SK-N-SH treated with all-trans-retinoic acid at 6 μM for 48 hours (cell line): ENCODE data around the gene FAM98C.
A peak's percentile ranks its signal among the peaks of the same experiment; 100 is the strongest.

Experiments
- ATAC-seq: fragments of 200-7000 bp; cut with Tn5 transposase; 3 replicates; pipeline ENCODE4 v1.9.1; 2020; ENCODE audit warnings: mild to moderate bottlenecking, moderate library complexity
- ARNTL ChIP-seq: fragments of 450-650 bp; formaldehyde crosslinking; IDR thresholded peaks from 2 replicates; pipeline ENCODE4 v1.5.0; 2020; ENCODE audit warnings: low read depth, mild to moderate bottlenecking, moderate library complexity, borderline replicate concordance
- BACH2 ChIP-seq: fragments of 250-450 bp; sonication (Bioruptor Pico); IDR thresholded peaks from 2 replicates; pipeline ENCODE4 v1.9.0; 2021; ENCODE audit warnings: mild to moderate bottlenecking, borderline replicate concordance
- CSDC2 ChIP-seq: fragments of 250-450 bp; sonication (Bioruptor Pico); IDR thresholded peaks from 2 replicates; pipeline ENCODE4 v1.5.0; 2020; ENCODE audit warnings: mild to moderate bottlenecking, moderate library complexity
- ESRRG ChIP-seq: fragments of 250-450 bp; sonication (Bioruptor Pico); IDR thresholded peaks from 2 replicates; pipeline ENCODE4 v1.6.1; 2021; ENCODE audit warnings: mild to moderate bottlenecking
- GLIS3 ChIP-seq: fragments of 250-450 bp; sonication (Bioruptor Pico); IDR thresholded peaks from 2 replicates; pipeline ENCODE4 v1.5.0; 2020; ENCODE audit warnings: mild to moderate bottlenecking, moderate library complexity
- ISL1 ChIP-seq: fragments of 250-450 bp; sonication (Bioruptor Pico); IDR thresholded peaks from 2 replicates; pipeline ENCODE4 v2.1.2; 2022; ENCODE audit warnings: mild to moderate bottlenecking, moderate library complexity
- OSR1 ChIP-seq: fragments of 250-450 bp; sonication (Bioruptor Pico); IDR thresholded peaks from 2 replicates; pipeline ENCODE4 v1.8.0; 2022; ENCODE audit warnings: moderate library complexity, mild to moderate bottlenecking, inconsistent platforms
- PATZ1 ChIP-seq: fragments of 250-450 bp; sonication (Bioruptor Pico); IDR thresholded peaks from 2 replicates; pipeline ENCODE4 v1.8.0; 2020; ENCODE audit warnings: mild to moderate bottlenecking, moderate library complexity, borderline replicate concordance
- PPARA ChIP-seq: fragments of 250-450 bp; sonication (Bioruptor Pico); IDR thresholded peaks from 2 replicates; pipeline ENCODE4 v1.5.0; 2020; ENCODE audit warnings: mild to moderate bottlenecking, borderline replicate concordance
- RARB ChIP-seq: fragments of 250-450 bp; sonication (Bioruptor Pico); IDR thresholded peaks from 2 replicates; pipeline ENCODE4 v1.8.0; 2021; ENCODE audit warnings: mild to moderate bottlenecking, moderate library complexity
- SNAI2 ChIP-seq: fragments of 250-450 bp; sonication (Bioruptor Pico); IDR thresholded peaks from 2 replicates; pipeline ENCODE4 v1.5.0; 2020; ENCODE audit warnings: mild to moderate bottlenecking, moderate library complexity
- TCF4 ChIP-seq: fragments of 250-450 bp; sonication (Bioruptor Pico); IDR thresholded peaks from 2 replicates; pipeline ENCODE4 v1.8.0; 2021; ENCODE audit warnings: mild to moderate bottlenecking, moderate library complexity, borderline replicate concordance
- TOX ChIP-seq: fragments of 250-450 bp; sonication (Bioruptor Pico); IDR thresholded peaks from 2 replicates; pipeline ENCODE4 v1.8.0; 2021; ENCODE audit warnings: mild to moderate bottlenecking, moderate library complexity, borderline replicate concordance
- ZC3H10 ChIP-seq: fragments of 250-450 bp; sonication (Bioruptor Pico); IDR thresholded peaks from 2 replicates; pipeline ENCODE4 v1.5.1; 2021; ENCODE audit warnings: mild to moderate bottlenecking, moderate library complexity
- ZFP3 ChIP-seq: fragments of 250-450 bp; sonication (Bioruptor Pico); IDR thresholded peaks from 2 replicates; pipeline ENCODE4 v1.5.0; 2020; ENCODE audit warnings: mild to moderate bottlenecking, moderate library complexity
- ZFP30 ChIP-seq: fragments of 450-650 bp; formaldehyde crosslinking; IDR thresholded peaks from 2 replicates; pipeline ENCODE4 v1.5.0; 2022; ENCODE audit warnings: mild to moderate bottlenecking, moderate library complexity
- ZNF565 ChIP-seq: fragments of 450-650 bp; formaldehyde crosslinking; conservative IDR thresholded peaks from 2 replicates; pipeline ENCODE4 v1.5.0; 2020; ENCODE audit warnings: low read depth, mild to moderate bottlenecking, moderate library complexity
- ZNF70 ChIP-seq: fragments of 450-650 bp; formaldehyde crosslinking; IDR thresholded peaks from 2 replicates; pipeline ENCODE4 v1.5.0; 2020; ENCODE audit warnings: mild to moderate bottlenecking, moderate library complexity
- ZNF8 ChIP-seq: fragments of 450-650 bp; formaldehyde crosslinking; IDR thresholded peaks from 2 replicates; pipeline ENCODE4 v1.5.0; 2020; ENCODE audit warnings: mild to moderate bottlenecking, moderate library complexity
- TF ChIP-seq, protein P1 (sequence below): fragments of 250-450 bp; sonication (Bioruptor Pico); IDR thresholded peaks from 2 replicates; pipeline ENCODE4 v1.8.0; 2021; ENCODE audit warnings: low read depth, mild to moderate bottlenecking, moderate library complexity, borderline replicate concordance
- TF ChIP-seq, protein P2 (sequence below): fragments of 250-450 bp; sonication (Bioruptor Pico); IDR thresholded peaks from 2 replicates; pipeline ENCODE4 v1.5.1; 2021; ENCODE audit warnings: mild to moderate bottlenecking, moderate library complexity
- TF ChIP-seq, protein P3 (sequence below): fragments of 250-450 bp; sonication (Bioruptor Pico); IDR thresholded peaks from 2 replicates; pipeline ENCODE4 v1.5.1; 2020; ENCODE audit warnings: low read depth, mild to moderate bottlenecking, moderate library complexity

FAM98C gene

DNA sequence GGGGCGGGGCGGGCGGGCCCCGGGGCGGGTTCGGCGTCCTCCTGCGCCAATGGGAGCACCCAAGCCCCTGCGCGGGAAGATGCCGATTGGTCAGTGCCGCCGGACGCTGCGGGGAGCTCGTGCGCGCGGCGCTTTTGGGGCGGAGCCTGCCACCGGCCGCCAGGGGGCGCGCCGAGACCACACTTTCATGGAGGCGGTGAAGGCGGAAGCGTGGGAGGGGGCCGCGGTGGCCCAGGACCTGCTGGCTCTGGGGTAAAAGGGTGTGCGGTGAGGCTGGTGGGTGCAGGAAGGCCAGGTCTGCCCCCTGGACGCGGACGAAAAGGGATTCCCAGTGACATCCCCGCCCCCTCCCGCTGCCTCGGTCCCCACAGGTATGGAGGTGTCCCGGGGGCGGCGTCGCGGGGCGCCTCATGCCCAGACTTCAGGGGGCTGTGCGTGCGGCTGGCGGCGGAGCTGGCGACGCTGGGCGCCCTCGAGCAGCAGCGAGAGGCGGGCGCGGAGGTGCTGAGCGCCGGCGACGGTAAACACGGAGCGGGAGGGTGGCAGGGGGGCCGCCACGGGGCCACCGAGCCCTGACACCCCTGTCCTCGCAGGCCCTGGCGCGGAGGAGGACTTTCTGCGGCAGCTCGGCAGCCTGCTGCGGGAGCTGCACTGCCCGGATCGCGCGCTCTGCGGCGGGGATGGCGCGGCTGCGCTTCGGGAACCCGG is at the start of gene FAM98C:
Gene FAM98C (plus strand): TSS at position 127 of the 708 bp plus-strand sequence. CDS start 61 bp downstream, at position 188.
- ATAC-seq = peak; percentile 96
- TF ChIP-seq, protein P1, sequence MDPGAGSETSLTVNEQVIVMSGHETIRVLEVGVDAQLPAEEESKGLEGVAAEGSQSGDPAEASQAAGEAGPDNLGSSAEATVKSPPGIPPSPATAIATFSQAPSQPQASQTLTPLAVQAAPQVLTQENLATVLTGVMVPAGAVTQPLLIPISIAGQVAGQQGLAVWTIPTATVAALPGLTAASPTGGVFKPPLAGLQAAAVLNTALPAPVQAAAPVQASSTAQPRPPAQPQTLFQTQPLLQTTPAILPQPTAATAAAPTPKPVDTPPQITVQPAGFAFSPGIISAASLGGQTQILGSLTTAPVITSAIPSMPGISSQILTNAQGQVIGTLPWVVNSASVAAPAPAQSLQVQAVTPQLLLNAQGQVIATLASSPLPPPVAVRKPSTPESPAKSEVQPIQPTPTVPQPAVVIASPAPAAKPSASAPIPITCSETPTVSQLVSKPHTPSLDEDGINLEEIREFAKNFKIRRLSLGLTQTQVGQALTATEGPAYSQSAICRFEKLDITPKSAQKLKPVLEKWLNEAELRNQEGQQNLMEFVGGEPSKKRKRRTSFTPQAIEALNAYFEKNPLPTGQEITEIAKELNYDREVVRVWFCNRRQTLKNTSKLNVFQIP (CRISPR knock-in tag) = no peak
- TF ChIP-seq ZFP3 (0 out of 2 replicates have a peak, but pooled peaks have one; percentile 38), ZNF8 (CRISPR knock-in tag) (no peak), ESRRG (CRISPR knock-in tag) (0 out of 2 replicates have a peak, but pooled peaks have one; percentile 66), TOX (CRISPR knock-in tag) (no peak), ZC3H10 (no peak), TCF4 (CRISPR knock-in tag) (no peak), PATZ1 (0 out of 2 replicates have a peak, but pooled peaks have one; percentile 29), PPARA (CRISPR knock-in tag) (no peak)
- TF ChIP-seq, protein P2, sequence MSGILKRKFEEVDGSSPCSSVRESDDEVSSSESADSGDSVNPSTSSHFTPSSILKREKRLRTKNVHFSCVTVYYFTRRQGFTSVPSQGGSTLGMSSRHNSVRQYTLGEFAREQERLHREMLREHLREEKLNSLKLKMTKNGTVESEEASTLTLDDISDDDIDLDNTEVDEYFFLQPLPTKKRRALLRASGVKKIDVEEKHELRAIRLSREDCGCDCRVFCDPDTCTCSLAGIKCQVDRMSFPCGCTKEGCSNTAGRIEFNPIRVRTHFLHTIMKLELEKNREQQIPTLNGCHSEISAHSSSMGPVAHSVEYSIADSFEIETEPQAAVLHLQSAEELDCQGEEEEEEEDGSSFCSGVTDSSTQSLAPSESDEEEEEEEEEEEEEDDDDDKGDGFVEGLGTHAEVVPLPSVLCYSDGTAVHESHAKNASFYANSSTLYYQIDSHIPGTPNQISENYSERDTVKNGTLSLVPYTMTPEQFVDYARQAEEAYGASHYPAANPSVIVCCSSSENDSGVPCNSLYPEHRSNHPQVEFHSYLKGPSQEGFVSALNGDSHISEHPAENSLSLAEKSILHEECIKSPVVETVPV (CRISPR knock-in tag) = no peak

DNA sequence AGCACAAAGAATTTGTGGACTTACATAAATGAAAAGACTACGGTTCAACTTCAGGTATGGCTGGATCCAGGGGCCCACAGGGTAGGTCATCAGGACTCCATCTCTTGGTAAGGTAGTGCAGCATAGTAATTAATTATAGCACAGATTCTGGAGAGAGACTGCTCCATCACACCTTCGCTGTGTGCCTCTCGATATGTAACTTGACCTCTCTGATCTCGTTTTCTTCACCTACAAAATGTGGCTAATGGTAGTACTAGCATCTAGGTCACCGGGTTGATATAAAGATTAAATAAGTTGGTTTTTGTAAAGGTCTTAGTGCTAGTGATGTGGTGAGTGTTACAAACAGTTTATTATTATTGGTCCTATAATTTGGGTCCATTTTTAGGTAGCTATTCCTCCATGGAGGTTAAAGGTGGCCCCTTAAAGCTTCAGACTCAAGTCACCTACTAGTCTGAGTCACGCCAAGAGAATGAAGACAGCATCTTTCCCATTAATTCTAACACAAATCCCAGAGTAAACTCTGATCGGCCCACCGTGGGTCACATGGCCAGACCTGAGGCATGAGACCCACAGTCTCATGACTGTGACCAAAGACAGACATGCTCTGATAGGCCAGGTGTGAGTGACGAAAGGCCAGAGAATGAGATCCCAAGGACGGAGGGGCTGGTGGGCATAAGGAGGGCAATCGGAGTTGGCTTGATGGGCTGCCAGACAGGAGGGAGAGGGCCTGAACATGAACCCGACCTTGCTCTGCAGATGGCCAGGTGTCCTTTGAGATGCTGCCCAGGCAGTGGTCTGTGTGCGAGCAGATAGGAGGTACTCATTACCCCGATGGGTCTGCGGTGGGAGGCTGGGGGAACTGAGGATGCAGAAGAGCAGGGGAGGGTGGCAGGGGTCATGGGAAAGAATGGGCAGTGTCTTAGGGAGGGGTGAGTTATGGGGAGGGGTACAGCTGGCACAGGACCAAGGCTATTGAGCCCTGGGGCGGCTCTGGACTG is 46.9 kb upstream of the FAM98C start:
- TF ChIP-seq ISL1 = no peak
- TF ChIP-seq, protein P3, sequence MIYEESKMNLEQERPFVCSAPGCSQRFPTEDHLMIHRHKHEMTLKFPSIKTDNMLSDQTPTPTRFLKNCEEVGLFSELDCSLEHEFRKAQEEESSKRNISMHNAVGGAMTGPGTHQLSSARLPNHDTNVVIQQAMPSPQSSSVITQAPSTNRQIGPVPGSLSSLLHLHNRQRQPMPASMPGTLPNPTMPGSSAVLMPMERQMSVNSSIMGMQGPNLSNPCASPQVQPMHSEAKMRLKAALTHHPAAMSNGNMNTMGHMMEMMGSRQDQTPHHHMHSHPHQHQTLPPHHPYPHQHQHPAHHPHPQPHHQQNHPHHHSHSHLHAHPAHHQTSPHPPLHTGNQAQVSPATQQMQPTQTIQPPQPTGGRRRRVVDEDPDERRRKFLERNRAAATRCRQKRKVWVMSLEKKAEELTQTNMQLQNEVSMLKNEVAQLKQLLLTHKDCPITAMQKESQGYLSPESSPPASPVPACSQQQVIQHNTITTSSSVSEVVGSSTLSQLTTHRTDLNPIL (CRISPR knock-in tag) = no peak
- no peak for TF ChIP-seq ZFP30 (CRISPR knock-in tag)
- TF ChIP-seq OSR1 (CRISPR knock-in tag) = no peak
- no peak for TF ChIP-seq CSDC2 (CRISPR knock-in tag)
- no peak for TF ChIP-seq BACH2
- TF ChIP-seq, protein P1 (CRISPR knock-in tag) = no peak
- no peak for TF ChIP-seq ZNF8 (CRISPR knock-in tag)
- no peak for TF ChIP-seq ARNTL (CRISPR knock-in tag)
- no peak for TF ChIP-seq ZFP3
- no peak for TF ChIP-seq TCF4 (CRISPR knock-in tag)
- ATAC-seq = no peak

GRCh38 chr19:38358071-38358470 is 44.8 kb upstream of the FAM98C start:
- ATAC-seq = no peak
- TF ChIP-seq ZFP3 (no peak), ZC3H10 (no peak), ZNF565 (CRISPR knock-in tag) (no peak), BACH2 (no peak), RARB (no peak), ARNTL (CRISPR knock-in tag) (no peak), CSDC2 (CRISPR knock-in tag) (no peak), ISL1 (no peak), TCF4 (CRISPR knock-in tag) (no peak), ZNF70 (no peak), GLIS3 (CRISPR knock-in tag) (no peak), ZFP30 (CRISPR knock-in tag) (no peak), TOX (CRISPR knock-in tag) (no peak), OSR1 (CRISPR knock-in tag) (no peak), SNAI2 (CRISPR knock-in tag) (no peak)
- TF ChIP-seq, protein P2 (CRISPR knock-in tag) = no peak
- TF ChIP-seq, protein P3 (CRISPR knock-in tag) = no peak
